GM18858 (cell line): ENCODE measurements around the gene SGSM1.

Experiments used
- ATAC-seq: cut with Tn5 transposase; IDR thresholded peaks from one replicate; pipeline ENCODE4 v1.9.1; 2021; ENCODE audit not compliant: unreplicated experiment

SGSM1 gene

DNA sequence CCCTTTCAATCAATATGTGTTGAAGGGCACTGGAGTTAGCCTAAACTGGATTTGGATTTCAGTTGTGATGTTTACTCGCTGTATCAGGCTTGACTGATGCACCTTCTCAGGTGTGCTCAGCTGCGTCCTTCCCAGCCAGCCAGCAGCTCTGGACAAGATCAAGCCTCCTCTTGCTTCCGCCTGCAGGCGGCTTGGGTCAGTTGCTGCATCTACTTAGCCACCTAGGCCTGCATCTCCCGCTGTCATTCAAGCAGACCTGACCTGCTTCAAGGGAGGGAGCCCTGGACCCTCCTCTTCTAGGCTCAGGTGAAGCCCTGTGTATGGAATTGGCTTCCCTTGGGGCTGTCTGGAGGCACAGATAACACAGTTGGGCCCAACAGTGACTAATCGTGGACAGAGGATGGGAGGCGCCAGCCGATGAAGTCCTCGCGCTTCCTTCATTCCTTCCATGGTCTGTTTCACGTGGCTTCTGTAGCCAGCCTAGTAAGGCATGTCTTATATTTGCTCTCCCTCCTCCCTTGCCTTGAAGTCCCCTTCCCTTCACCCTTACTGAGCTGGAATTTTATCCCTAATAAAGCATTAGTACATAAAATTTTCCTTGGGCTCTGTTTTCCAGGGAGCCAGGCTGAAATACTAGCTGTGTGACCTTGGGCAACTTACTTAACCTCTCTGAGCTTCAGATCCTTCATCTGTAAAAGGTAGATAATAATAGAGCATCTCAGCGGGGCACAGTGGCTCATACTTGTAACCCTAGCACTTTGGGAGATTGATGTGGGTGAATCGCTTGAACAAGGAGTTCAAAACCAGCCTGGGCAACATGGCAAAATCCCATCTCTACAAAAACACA is 142.6 kb downstream of the SGSM1 start:
- ATAC-seq, result no peak

DNA sequence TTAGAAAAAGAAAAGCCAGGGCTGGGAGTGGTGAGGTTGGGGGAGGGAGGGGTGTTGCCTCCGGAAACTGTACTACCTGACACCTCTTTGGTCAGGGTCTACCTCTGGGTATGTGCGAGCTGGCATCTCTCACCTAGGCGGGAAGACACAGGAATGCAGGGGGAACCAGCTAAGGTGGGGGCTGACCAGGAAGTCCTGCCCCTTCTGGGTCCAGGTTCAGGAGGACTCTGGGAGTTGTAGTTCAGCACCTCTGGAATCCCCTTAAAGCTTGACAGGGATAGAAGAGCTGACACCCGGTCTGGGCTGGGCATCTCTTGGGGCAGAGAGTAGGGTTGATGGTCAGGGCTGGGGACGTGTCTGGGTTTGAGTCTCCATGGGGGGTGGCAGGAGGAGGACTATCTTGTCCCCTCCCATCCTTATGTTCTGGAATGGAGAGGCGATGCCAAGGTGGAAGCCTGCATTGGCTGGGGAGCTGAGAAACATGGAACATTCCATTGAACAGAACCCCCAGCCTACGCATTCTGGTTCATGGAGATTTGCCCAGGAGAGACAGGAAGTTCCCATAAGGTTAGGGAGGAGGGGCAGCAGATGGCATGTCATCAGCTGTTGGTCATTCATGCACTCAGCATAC is 144.4 kb downstream of the SGSM1 start:
- no peak for ATAC-seq

GRCh38 chr22:24951942-24952836 is 146.2 kb downstream of the SGSM1 start, which contains the start of gene KIAA1671:
KIAA1671 (plus strand) TSS chr22:24952716; CDS start chr22:25028000, 75,284 bp downstream.
- no peak for ATAC-seq

GRCh38 chr22:24952837-24953383 is 146.9 kb downstream of the SGSM1 start:
- ATAC-seq, result no peak

- ATAC-seq, result no peak
Measured at GRCh38 chr22:24953384-24954113, 147.5 kb downstream of the SGSM1 start.

DNA sequence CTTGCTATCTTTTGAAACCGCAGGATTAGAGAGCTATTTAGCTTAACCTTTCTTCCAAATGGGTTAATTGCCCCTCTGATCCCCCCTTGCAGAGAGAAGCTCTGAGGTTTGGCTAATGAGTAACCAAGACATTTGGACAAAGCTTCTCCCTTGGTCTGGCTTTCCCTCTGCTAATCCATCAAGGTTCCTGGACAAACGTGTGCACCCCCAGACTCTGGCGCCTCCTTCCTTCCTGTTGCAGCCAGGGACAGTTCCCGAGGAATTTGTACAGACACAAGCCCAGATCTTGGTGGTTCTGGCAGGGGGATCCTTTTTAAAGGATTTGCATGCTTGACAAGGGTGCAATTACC is 148.1 kb downstream of the SGSM1 start:
- ATAC-seq, result no peak

DNA sequence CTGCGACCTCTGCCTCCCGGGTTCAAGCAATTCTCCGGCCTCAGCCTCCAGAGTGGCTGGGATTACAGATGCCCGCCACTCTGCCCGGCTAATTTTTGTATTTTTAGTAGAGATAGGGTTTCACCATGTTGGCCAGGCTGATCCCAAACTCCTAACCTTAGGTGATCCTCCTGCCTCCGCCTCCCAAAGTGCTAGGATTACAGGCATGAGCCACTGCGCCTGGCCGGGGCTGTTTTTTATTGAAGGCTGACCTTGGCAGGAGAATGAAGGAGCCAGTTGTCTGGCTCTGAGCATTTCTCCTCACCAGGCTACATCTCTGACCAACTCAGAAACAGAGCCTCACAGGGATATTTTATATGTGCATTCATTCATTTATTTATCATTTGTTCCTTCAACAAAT is 148.8 kb downstream of the SGSM1 start:
- ATAC-seq, result no peak

GRCh38 chr22:24957043-24957442 is 151.0 kb downstream of the SGSM1 start:
- ATAC-seq, result no peak

DNA sequence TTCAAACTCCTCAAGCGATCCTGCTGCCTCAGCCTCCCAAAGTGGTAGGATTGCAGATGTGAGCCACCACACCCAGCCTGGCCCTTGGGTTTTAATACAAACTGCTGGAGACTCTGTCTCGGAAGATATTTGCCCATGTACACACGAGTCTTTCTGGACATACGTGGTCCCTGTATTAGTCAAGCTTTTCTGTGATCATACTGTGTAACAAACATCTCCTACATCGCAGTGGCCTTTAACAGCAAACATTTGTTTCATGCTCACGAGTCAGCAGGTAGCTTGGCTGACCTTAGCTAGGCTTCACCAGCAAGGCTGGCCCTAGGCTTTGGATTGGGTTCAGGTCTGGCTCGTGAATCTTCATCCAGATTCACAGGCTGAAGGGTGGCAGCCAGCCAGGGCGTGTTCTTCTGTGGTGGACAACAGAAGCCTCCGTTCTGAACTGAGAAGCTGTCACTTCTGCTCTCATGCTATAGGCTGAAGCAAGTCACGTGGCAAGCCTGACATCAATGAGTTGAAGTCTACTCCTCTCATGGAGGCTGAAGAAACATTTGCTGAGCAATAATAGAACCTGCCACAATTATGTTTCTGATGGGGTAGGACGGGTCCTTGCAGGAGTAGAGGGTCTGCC is 155.3 kb downstream of the SGSM1 start:
- ATAC-seq, result no peak

DNA sequence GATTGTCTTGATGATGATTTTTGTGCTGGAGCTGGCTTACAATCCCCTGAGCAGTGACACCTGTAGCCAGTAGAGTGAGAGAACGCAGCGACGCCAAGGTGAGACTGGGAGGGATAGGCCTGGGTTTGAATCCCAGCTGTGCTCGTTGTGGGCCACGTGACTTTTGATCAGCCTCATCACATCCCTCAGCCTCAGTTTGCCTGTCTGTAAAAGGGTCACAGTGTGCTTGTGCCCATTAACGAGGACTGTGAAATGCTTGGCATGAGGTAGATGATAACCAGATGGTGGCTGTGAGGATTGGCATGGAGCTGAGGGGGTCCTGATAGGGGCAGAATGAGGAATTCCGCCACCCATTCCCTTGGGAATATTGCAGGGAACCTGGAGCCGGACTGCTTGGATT is 156.1 kb downstream of the SGSM1 start:
- no peak for ATAC-seq

- no peak for ATAC-seq
Measured at GRCh38 chr22:24962835-24963234, 156.8 kb downstream of the SGSM1 start.

GRCh38 chr22:24964441-24964840 is 158.4 kb downstream of the SGSM1 start:
- no peak for ATAC-seq

GRCh38 chr22:24965822-24966626 is 160.0 kb downstream of the SGSM1 start:
- no peak for ATAC-seq

GRCh38 chr22:24968066-24968561 is 162.1 kb downstream of the SGSM1 start:
- no peak for ATAC-seq

- ATAC-seq, result no peak
Measured at GRCh38 chr22:24969560-24970301, 163.7 kb downstream of the SGSM1 start.

GRCh38 chr22:24972369-24972768 is 166.4 kb downstream of the SGSM1 start:
- no peak for ATAC-seq

DNA sequence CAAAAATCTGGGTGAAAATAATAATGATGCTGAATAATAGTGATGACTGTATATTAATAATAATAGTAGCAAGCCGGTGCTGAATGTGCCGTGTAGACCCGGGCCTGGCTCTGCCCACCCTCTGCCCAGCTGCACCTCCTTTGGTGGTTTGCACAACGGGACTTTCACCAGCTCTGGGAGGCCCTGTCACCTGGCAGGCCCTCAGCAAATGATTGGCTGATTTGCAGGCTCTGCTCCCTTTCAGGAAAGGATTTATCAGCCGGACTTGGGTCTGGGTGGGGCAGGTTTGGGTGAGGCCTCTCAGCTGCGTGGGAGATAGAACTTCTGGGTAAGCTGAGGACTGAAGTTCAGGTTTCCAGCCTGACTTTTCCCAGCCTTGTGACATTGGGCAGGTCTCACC is 167.9 kb downstream of the SGSM1 start:
- ATAC-seq, result no peak

DNA sequence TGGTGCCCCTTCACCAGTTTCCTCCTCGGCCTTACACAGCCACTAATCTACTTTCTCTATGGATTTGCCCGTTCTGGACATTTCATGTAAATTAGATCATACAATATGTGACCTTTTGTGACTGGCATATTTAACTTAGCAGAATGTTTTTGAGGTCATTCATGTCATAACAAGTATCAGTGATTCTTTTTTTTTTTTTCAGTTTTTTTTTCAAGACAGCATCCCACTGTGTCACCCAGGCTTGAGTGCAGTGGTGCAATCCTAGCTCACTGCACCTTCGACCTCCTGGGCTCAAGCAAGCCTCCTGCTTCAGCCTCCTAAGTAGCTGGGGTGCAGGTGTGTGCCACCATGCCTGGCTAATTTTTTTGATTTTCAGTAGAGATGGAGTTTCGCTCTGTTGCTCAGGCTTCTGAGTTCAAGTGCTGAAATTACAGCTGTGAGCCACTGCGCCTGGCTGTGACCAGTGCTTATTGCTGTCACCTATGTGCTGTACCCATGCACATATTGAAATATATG is 169.2 kb downstream of the SGSM1 start:
- ATAC-seq, result no peak
